HepG2 (cell line): Measurements from ENCODE around the gene BRMS1. TPM values are rescaled to one million over a fixed set of nuclear protein-coding genes. Genes with fewer than 3 reads are reported as not detected.

Experiments used
- BCL6 ChIP-seq: IDR thresholded peaks from 2 replicates; pipeline ENCODE4 v1.6.1; 2016; ENCODE audit warnings: missing genetic modification reagents, missing compliant biosample characterization
- BRF2 ChIP-seq: sonication (generic); formaldehyde crosslinking; IDR thresholded peaks from 2 replicates; pipeline ENCODE4 v1.8.1; 2022; ENCODE audit warnings: mild to moderate bottlenecking, missing genetic modification reagents
- DMTF1 ChIP-seq: sonication (generic); formaldehyde crosslinking; IDR thresholded peaks from 2 replicates; pipeline ENCODE4 v1.4.0; 2020; ENCODE audit warnings: mild to moderate bottlenecking, missing genetic modification reagents
- DR1 ChIP-seq: sonication (generic); formaldehyde crosslinking; IDR thresholded peaks from 2 replicates; pipeline ENCODE4 v1.8.0; 2021; ENCODE audit warnings: mild to moderate bottlenecking, missing genetic modification reagents, inconsistent platforms
- GABPA ChIP-seq, 2 experiments: IDR thresholded peaks; 2 replicates each; pipeline ENCODE4 v1.6.1; 2011 to 2016; ENCODE audit warnings: low read depth in 2 of 2, low read length in 1 of 2, missing biosample characterization in 1 of 2, missing genetic modification characterization in 1 of 2
- KDM5B ChIP-seq: sonication (generic); formaldehyde crosslinking; IDR thresholded peaks from 2 replicates; pipeline ENCODE4 v1.4.0; 2020; ENCODE audit warnings: missing genetic modification reagents, mild to moderate bottlenecking, borderline replicate concordance
- MLXIP ChIP-seq: sonication (generic); formaldehyde crosslinking; IDR thresholded peaks from 2 replicates; pipeline ENCODE4 v1.9.0; 2021; ENCODE audit warnings: missing genetic modification reagents, borderline replicate concordance
- NCOA2 ChIP-seq: sonication (generic); formaldehyde crosslinking; IDR thresholded peaks from 2 replicates; pipeline ENCODE4 v1.8.0; 2022; ENCODE audit warnings: inconsistent platforms
- NFRKB ChIP-seq: fragments of 450-650 bp; IDR thresholded peaks from 2 replicates; pipeline ENCODE4 v1.6.1; 2017
- POLR2A ChIP-seq, 2 experiments: IDR thresholded peaks; 2 replicates each; pipeline ENCODE4 v1.6.1; 2011; ENCODE audit warnings: low read depth in 2 of 2, low read length in 2 of 2, mild to moderate bottlenecking in 1 of 2, moderate library complexity in 1 of 2; ENCODE audit not compliant: insufficient read depth in 1 of 2
- POLR2AphosphoS2 ChIP-seq: IDR thresholded peaks from 2 replicates; pipeline ENCODE4 v1.6.1; 2011; ENCODE audit warnings: low read depth, low read length, improper control_type of control experiment
- SKI ChIP-seq: fragments of 450-650 bp; IDR thresholded peaks from one replicate; pipeline ENCODE4 v1.6.1; 2018; ENCODE audit warnings: mild to moderate bottlenecking; ENCODE audit not compliant: partially characterized antibody
- STAT5B ChIP-seq: sonication (generic); formaldehyde crosslinking; IDR thresholded peaks from 2 replicates; pipeline ENCODE4 v1.4.0; 2020; ENCODE audit warnings: missing genetic modification reagents
- TBP ChIP-seq: sonication (generic); formaldehyde crosslinking; IDR thresholded peaks from 2 replicates; pipeline ENCODE4 v1.5.0; 2020; ENCODE audit warnings: missing genetic modification reagents
- TCF12 ChIP-seq, 2 experiments: fragments of 450-650 bp in 1 of 2; sonication (generic) in 1 of 2; formaldehyde crosslinking in 1 of 2; IDR thresholded peaks; 2 replicates each; pipeline versions ENCODE4 v1.6.1 to v1.8.0; 2017 to 2022; ENCODE audit warnings: antibody characterized with exemption in 1 of 2, mild to moderate bottlenecking in 1 of 2, missing genetic modification reagents in 1 of 2, moderate library complexity in 1 of 2
- THAP11 ChIP-seq: IDR thresholded peaks from 2 replicates; pipeline ENCODE4 v1.6.1; 2016; ENCODE audit warnings: missing biosample characterization, missing genetic modification reagents
- THYN1 ChIP-seq: sonication (generic); formaldehyde crosslinking; IDR thresholded peaks from 2 replicates; pipeline ENCODE4 v1.8.1; 2023; ENCODE audit warnings: low read depth, mild to moderate bottlenecking, moderate library complexity, missing genetic modification reagents, borderline replicate concordance
- ZFP41 ChIP-seq: sonication (generic); formaldehyde crosslinking; IDR thresholded peaks from 2 replicates; pipeline ENCODE4 v1.4.0; 2020; ENCODE audit warnings: mild to moderate bottlenecking, missing genetic modification reagents, borderline replicate concordance
- ZMAT5 ChIP-seq: sonication (generic); formaldehyde crosslinking; IDR thresholded peaks from 2 replicates; pipeline ENCODE4 v1.5.0; 2020; ENCODE audit warnings: mild to moderate bottlenecking, low read depth, missing genetic modification reagents, borderline replicate concordance
- ZNF598 ChIP-seq: sonication (generic); formaldehyde crosslinking; IDR thresholded peaks from 2 replicates; pipeline ENCODE4 v1.5.1; 2020; ENCODE audit warnings: mild to moderate bottlenecking, missing genetic modification reagents, borderline replicate concordance
- ZNF619 ChIP-seq: sonication (generic); formaldehyde crosslinking; IDR thresholded peaks from 2 replicates; pipeline ENCODE4 v1.4.0; 2020; ENCODE audit warnings: mild to moderate bottlenecking, missing genetic modification reagents
- ZSCAN31 ChIP-seq: sonication (generic); formaldehyde crosslinking; IDR thresholded peaks from 2 replicates; pipeline ENCODE4 v1.5.0; 2020; ENCODE audit warnings: low read depth, mild to moderate bottlenecking, missing genetic modification reagents
- polyA plus RNA-seq, 8 experiments: library from polyadenylated mRNA; depleted of rRNA in 3 of 8; stranded (reverse) in 7 of 8; unstranded in 1 of 8; fragments of >200 nt; fragmentation: Illumina TruSeq in 4 of 8; extraction: Trizol in 4 of 8; gene quantifications; 2 replicates each; pipeline versions ENCODE4 v1.2.1 to v1.2.3, GENCODE V29; 2011 to 2016; ENCODE audit warnings: low read depth in 4 of 8, missing spikeins in 1 of 8, mixed read lengths in 1 of 8; ENCODE audit not compliant: insufficient read depth in 1 of 8
- total RNA-seq, 5 experiments: library from RNA; depleted of rRNA; stranded (reverse); fragments of >200 nt; fragmentation: Illumina TruSeq; extraction: Trizol; gene quantifications; 2 replicates each; pipeline ENCODE4 v1.2.3, GENCODE V29; 2016; ENCODE audit warnings: low read depth in 1 of 5

BRMS1 gene
- total and polyA plus RNA-seq, 2 of the 13 experiments (the other 11 are each of a cell fraction or from before 2014, with no cell fraction given), result 15.8 to 55.7 TPM

GRCh38 chr11:66328302-66329144 is 16.4 kb downstream of the BRMS1 start (continued):
- TF ChIP-seq DMTF1 (CRISPR knock-in tag) (no peak), ZFP41 (CRISPR knock-in tag) (0 out of 2 replicates have a peak, but pooled peaks have one; percentile 75), POLR2A (IDR thresholded peaks at IDR 0.05; ENCODE audit: insufficient read depth in 1 of 2, low read depth in 2 of 2, low read length in 2 of 2) (no peak), MLXIP (CRISPR knock-in tag) (0 out of 2 replicates have a peak, but pooled peaks have one; percentile 63), ZNF598 (CRISPR knock-in tag) (no peak), DR1 (CRISPR knock-in tag) (no peak), POLR2AphosphoS2 (no peak), BCL6 (CRISPR knock-in tag) (peak; percentile 70), SKI (peak; percentile 21), NCOA2 (CRISPR knock-in tag) (peak; percentile 43; the same call in 1 of the 2 replicates), THYN1 (CRISPR knock-in tag) (no peak), BRF2 (CRISPR knock-in tag) (no peak), TCF12 (IDR thresholded peaks at IDR 0.05) (no peak), TCF12 (CRISPR knock-in tag; IDR thresholded peaks at IDR 0.05) (no peak), ZSCAN31 (CRISPR knock-in tag) (no peak), ZMAT5 (CRISPR knock-in tag) (no peak), ZNF619 (CRISPR knock-in tag) (no peak), GABPA (IDR thresholded peaks at IDR 0.05; ENCODE audit: low read depth, low read length) (no peak), GABPA (CRISPR knock-in tag; IDR thresholded peaks at IDR 0.05; ENCODE audit: low read depth) (peak; percentile 56), STAT5B (CRISPR knock-in tag) (no peak), TBP (CRISPR knock-in tag) (no peak), KDM5B (CRISPR knock-in tag) (no peak; the same call in 1 of the 2 replicates), THAP11 (CRISPR knock-in tag) (peak; percentile 68; the same call in 1 of the 2 replicates), NFRKB (no peak)
